BJ (cell line): ENCODE measurements around the gene CHST11. TPM values are rescaled to one million over a fixed set of nuclear protein-coding genes. Genes with fewer than 3 reads are reported as not detected.

Source experiments
- CTCF ChIA-PET: fragments of 350-600 bp; formaldehyde crosslinking; extraction: SDS; loops from one replicate; lab custom pipeline; 2021; ENCODE audit warnings: antibody characterized with exemption, inconsistent platforms; lab: Yijun Ruan, JAX
- POLR2A ChIA-PET: fragments of 300-600 bp; sonication (Branson Sonifier 250); formaldehyde crosslinking; extraction: SDS; loops from one replicate; lab custom pipeline; 2021; ENCODE audit warnings: antibody characterized with exemption; lab: Charles Lee
- DNase-seq: peaks from one replicate; pipeline ENCODE4 v3.0.0-alpha.2; 2011; ENCODE audit warnings: low read depth
- H3K27me3 ChIP-seq: 2 replicates; pipeline ENCODE4 v1.6.0; 2011; ENCODE audit warnings: low read length; ENCODE audit not compliant: control insufficient read depth, insufficient read depth
- H3K36me3 ChIP-seq: 2 replicates; pipeline ENCODE4 v1.5.1; 2011; ENCODE audit warnings: low read length; ENCODE audit not compliant: control insufficient read depth, insufficient read depth
- H3K4me3 ChIP-seq: 2 replicates; pipeline ENCODE4 v1.5.1; 2011; ENCODE audit warnings: low read depth, mild to moderate bottlenecking, control low read depth, low read length
- CTCF ChIP-seq: IDR thresholded peaks from 2 replicates; pipeline ENCODE4 v1.5.1; 2011; ENCODE audit warnings: low read depth, mild to moderate bottlenecking, control low read depth, inconsistent platforms, low read length, moderate library complexity; ENCODE audit not compliant: insufficient read depth
- polyA plus RNA-seq: library from polyadenylated mRNA; depleted of rRNA; stranded (reverse); fragments of >200 nt; gene quantifications from 2 replicates; pipeline ENCODE4 v1.2.3, GENCODE V29; 2011

CHST11 gene
- polyA plus RNA-seq, 1 experiment = 7.3 TPM

GRCh38 chr12:104502638-104503037, 45.9 kb downstream of the CHST11 start:
- no peak for DNase-seq
- TF ChIP-seq CTCF = no peak
- POLR2A ChIA-PET = no interaction called here
- no peak overlapping the region for H3K4me3 ChIP-seq
- CTCF ChIA-PET = interaction anchor here (1.2 kb wide), 1 partner anchor 8 kb away, joined by 3 read pairs; no protein-coding TSS in a partner anchor
- no peaks in the 10 kb centered on the region for H3K36me3 ChIP-seq
- no peaks in the 10 kb centered on the region for H3K27me3 ChIP-seq

GRCh38 chr12:104503191-104503590, 46.4 kb downstream of the CHST11 start:
- no peaks in the 10 kb centered on the region for H3K36me3 ChIP-seq
- POLR2A ChIA-PET = no interaction called here
- CTCF ChIA-PET = interaction anchor here (1.2 kb wide), 1 partner anchor 9 kb away, joined by 3 read pairs; no protein-coding TSS in a partner anchor
- DNase-seq = no peak
- no peak for TF ChIP-seq CTCF
- H3K4me3 ChIP-seq = no peak overlapping the region
- no peaks in the 10 kb centered on the region for H3K27me3 ChIP-seq

GRCh38 chr12:104504146-104504545, 47.4 kb downstream of the CHST11 start:
- Histone ChIP-seq H3K4me3 (no peak overlapping the region), H3K36me3 (no peaks in the 10 kb centered on the region), H3K27me3 (no peaks in the 10 kb centered on the region)
- TF ChIP-seq CTCF = no peak
- DNase-seq = no peak
- ChIA-PET POLR2A (no interaction called here), CTCF (no interaction called here)

- Histone ChIP-seq H3K4me3 (no peak overlapping the region), H3K27me3 (no peaks in the 10 kb centered on the region), H3K36me3 (no peaks in the 10 kb centered on the region)
- ChIA-PET CTCF (no interaction called here), POLR2A (no interaction called here)
- no peak for TF ChIP-seq CTCF
- no peak for DNase-seq
Measured at GRCh38 chr12:104505095-104505818, 48.5 kb downstream of the CHST11 start.

- ChIA-PET CTCF (no interaction called here), POLR2A (no interaction called here)
- H3K4me3 ChIP-seq = no peak overlapping the region
- no peaks in the 10 kb centered on the region for H3K36me3 ChIP-seq
- no peak for DNase-seq
- H3K27me3 ChIP-seq = no peaks in the 10 kb centered on the region
- TF ChIP-seq CTCF = no peak
Measured at GRCh38 chr12:104506676-104507401, 50.1 kb downstream of the CHST11 start.
